GM19395 (cell line): ENCODE results near the gene TRIM61.
"Not testable (repeated sequence)": the region's sequence is repeated elsewhere in the genome, so short reads cannot be mapped to it uniquely, and the experiment has no call there.

Source experiments
- ATAC-seq: cut with Tn5 transposase; IDR thresholded peaks from one replicate; pipeline ENCODE4 v1.9.1; 2021; ENCODE audit warnings: mild to moderate bottlenecking, moderate library complexity; ENCODE audit not compliant: unreplicated experiment

TRIM61 gene

DNA sequence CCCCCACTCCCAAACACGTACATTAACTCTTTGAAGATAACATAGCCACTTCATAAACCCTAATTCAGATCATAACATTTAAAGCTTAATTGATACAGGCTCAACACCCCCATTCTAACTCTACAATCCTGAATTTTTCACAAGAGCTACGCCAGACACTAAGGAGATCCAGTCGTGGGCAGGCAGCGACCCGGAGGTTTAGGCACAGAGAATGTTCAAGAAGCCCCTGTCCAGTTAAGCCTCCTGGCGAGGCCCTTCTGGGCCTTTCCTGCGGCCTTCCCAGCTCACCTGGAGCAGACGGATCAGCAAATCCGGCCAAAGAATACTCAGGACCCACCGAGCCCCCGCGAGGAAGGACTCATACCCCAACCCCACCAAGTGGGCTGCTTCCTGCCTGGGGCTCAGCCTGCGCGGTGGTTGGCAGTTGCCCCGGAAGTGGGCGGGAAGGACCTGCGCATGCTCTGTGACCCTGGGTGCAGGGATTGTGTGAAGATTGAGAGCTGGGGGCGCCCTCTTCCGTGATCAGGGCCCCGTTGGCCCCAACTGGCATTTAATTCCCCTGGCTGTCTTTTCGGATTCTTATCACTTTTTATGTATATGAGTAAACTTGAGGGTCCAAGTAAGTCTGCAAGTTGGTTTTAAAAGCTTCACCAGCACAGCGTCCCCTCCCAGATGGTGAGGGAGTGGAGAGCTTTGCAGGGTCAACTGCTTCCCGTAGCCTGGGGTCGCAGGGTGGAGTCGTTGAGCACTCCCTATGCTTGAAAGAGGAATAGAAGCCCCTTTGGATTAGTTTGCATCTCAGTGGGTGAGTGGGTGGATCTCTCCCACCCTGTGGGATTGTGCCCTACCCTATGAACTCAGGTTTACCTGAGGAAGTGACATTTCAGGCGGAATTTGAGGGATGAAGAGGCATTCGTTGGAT, at the start of gene TRIM61:
TRIM61 (minus strand) TSS at position 415 of the 922 bp plus-strand sequence. CDS start 7,655 bp downstream, outside the sequence.
- ATAC-seq: peak; percentile 100

- not testable (repeated sequence) for ATAC-seq
These were observed 48.3 kb upstream of the TRIM61 start for GRCh38 chr4:165025782-165026181.

- ATAC-seq: not testable (repeated sequence)
These were observed 42.5 kb upstream of the TRIM61 start for GRCh38 chr4:165019995-165020394.

DNA sequence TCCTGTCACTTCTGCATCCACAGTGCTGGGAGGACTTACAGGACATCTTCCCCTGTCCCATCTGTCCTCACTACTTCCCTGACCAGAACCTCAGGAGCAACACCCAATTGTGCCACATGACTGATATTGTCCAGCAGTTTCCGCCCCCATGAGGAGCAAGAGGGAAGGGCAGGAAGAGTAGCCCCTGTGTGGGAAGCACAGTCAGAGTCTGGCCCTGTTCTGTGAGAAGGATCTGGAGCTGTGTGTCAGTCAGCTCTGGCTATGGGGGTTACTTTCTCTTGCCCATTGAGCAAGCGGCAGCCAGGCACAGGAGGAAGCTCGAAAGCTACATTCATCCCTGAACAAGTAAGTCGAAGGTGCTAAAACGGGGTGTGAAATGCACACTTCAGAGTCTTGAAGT, 39.5 kb upstream of the TRIM61 start:
- no peak for ATAC-seq

DNA sequence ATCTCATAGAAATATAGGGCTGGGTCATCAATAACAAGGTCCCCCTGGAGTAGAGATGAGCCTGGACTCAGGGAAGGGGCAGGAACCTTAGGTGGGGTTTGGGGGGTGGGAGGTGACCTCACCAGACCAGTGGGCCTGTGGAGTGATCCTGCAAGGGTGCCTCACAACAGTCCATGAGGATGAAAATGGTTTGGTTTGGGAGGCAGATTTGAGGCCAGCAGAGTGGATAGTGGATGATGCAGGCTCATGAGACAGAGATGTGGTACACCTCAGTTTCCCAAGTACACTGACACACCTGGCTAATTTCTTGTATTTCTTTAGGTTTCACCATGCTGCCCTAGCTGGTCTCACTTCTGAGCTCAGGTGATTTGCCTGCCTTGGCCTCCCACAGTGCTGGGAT, 36.2 kb upstream of the TRIM61 start:
- no peak for ATAC-seq

GRCh38 chr4:165011403-165011802, 33.9 kb upstream of the TRIM61 start:
- ATAC-seq: no peak

DNA sequence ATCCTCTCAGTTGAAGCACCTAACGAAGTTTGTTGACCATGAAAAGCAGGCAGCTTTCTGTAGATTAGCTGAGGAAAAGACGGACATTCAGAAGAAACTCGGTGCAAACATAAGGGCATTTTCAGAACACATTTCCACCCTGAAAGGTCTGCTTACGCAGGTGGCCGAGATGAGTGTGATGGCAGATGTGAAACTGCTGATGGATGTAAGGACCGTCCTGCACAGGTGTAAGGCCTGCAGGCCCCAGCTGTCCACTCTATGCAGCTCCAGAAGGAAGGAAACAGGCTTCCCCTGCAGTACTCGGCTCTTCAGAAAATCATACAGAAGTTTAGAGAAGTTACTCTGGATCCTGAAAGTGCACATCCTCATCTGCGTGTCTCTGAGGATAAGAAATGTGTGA, 33.5 kb upstream of the TRIM61 start:
- ATAC-seq: no peak

DNA sequence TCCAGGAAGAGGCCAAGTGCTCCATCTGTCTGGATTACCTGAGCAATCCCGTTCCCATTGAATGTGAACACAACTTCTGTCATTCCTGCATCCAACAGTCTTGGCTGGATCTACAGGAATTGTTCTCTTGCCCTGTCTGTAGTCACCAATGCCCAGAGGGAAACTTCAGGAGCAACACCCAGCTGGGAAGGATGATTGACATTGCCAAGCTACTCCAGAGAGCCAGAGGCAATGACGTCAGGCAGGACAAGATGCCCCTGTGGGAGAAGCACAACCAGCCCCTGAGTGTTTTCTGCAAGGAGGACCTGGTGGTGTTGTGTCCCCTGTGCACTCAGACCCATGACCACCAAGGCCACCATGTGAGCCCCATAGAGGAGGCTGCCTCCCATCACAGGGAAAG, 33.0 kb upstream of the TRIM61 start:
- no peak for ATAC-seq

DNA sequence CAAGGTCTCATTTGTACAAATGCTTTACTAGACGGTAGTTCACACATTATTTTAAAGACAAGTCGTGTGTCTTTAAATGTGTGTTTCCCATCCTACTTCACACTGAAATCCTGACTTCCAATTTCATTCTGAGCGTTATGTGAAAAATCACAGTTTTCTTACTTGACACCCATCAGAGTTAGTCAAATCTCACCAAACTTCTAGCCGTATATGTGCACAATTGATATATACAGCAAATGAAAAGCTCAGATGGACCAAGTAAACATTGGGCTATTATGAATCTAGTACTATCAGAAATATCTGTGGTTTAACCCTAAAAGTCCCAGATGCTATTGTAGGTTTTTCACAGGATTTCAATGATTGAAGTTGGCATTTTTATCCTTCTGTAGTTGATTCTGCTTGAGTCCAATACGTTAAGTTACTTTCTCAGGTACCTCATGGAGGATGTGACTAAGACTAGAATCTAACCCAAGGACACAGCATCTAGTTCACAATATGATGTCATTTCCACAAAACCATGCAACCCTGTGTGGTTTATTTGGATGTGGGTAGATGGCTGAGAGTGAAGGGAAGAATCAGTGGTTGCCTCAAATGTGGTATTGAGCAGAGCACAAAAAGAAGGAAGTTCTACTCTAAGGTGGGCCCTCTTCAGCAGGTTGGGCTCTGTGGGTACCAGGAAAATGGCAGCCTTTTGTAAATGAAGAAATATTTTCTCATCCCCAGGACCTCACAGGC, 32.2 kb upstream of the TRIM61 start:
- no peak for ATAC-seq

- no peak for ATAC-seq
These were observed 29.4 kb upstream of the TRIM61 start for GRCh38 chr4:165006886-165007285.

DNA sequence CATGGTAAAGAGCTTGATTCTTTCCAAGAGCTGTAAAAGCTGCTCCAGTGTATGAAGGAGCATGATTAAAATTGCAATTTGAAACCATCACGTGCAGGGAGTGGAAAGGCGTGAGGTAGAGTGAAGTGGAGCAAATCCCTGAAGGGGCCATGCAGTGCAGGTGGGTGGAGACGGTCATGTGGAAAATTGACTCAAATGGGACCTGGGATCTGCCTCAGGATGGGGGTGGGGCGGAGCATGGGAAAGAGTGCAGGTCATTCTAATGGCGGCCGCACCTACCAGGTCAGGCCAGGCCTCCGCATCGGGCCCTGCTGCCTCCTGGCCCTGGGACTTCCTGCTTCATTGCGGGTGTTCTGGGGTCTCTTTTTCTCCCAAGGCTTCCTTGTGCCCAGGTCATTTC, 29.0 kb upstream of the TRIM61 start:
- ATAC-seq: no peak

GRCh38 chr4:165005352-165005925, 28.0 kb upstream of the TRIM61 start:
- no peak for ATAC-seq

DNA sequence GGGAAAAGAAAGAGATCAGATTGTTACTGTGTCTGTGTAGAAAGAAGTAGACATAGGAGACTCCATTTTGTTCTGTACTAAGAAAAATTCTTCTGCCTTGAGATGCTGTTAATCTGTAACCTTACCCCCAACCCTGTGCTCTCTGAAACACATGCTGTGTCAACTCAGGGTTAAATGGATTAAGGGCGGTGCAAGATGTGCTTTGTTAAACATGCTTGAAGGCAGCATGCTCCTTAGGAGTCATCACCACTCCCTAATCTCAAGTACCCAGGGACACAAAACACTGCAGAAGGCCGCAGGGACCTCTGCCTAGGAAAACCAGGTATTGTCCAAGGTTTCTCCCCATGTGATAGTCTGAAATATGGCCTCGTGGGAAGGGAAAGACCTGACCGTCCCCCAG, 24.5 kb upstream of the TRIM61 start:
- ATAC-seq: not testable (repeated sequence)

DNA sequence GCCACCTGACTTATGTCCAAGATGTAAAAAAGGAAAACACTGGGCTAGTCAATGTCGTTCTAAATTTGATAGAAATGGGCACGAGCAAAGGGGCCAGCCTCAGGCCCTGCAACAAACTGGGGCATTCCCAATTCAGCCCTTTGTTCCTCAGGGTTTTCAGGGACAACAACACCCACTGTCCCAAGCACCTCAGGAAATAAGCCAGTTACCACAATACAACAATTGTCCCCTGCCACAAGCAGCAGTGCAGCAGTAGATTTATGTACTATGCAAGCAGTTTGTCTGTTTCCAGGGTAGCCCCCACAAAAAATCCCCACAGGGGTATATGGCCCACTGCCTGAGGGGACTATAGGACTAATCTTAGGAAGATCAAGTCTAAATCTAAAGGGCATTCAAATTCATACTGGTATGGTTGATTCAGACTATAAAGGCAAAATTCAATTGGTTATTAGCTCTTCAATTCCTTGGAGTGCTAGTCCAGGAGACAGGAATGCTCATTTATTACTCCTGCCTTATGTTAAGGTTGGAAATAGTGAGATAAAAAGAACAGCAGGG, 21.1 kb upstream of the TRIM61 start:
- ATAC-seq: not testable (repeated sequence)

- no peak for ATAC-seq
These were observed 20.5 kb upstream of the TRIM61 start for GRCh38 chr4:164997941-164998340.

GRCh38 chr4:164997324-164997723, 19.9 kb upstream of the TRIM61 start:
- ATAC-seq: no peak

GRCh38 chr4:164996123-164996522, 18.7 kb upstream of the TRIM61 start:
- not testable (repeated sequence) for ATAC-seq

GRCh38 chr4:164990786-164991185, 13.3 kb upstream of the TRIM61 start:
- not testable (repeated sequence) for ATAC-seq

DNA sequence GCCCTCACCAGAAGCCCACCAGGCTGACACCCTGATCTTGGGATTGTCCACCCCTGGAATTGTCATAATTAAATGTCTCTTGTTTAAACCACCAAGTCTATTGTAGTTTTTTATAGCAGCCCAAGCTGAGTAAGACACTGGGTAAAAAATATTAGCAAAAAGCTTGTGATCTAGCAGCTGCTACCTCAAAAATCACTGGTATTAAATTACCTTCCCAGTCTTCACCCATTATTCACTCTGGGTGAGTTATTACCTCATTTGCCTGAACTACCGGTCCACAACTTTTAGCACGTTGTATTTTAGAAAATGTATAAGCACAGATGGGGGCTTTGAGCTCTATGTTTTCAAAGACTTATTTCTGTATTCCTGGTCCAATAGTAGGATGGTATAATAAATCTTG, 12.0 kb upstream of the TRIM61 start:
- no peak for ATAC-seq

DNA sequence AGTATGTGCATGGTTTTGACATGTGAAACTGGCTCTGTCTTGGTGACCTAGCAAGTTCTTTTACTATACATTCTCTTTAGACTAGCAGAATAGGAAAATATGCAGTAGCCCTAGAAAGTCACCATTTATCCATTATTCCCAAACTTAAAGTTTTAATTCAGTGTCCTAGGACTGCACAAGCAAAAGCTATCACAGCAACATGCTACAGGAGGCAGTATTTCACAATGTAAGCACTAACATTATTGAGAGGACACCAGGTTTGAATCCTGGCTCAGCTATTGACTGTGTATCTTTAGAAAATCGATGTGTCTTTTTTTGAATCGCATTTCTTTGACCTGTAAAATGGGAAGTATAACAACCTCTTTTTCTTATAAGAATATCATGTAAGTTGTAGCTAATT, 5.5 kb downstream of the TRIM61 start:
- not testable (repeated sequence) for ATAC-seq

DNA sequence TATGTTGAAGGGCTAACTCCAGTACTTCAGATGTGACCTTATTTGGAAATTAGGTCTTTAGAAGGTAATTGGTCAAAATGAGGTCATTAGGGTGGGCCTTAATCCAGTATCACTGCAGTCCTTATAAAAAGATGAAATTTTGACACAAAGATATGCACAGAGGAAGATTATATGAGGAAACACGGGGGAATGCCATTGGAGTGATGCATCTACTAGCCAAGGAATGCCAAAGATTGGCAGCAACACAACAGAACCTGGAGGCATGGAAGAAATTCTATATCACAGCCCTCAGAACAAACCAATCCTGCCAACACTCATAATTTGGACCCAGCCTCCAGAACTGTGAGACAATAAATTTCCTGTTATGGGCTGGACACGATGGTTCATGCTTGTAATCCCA, 17.6 kb downstream of the TRIM61 start:
- ATAC-seq: no peak
